ENCODE measurements around the gene ICA1.

Gene ICA1

GRCh38 chr7:8192897-8193296, 69.1 kb downstream of the ICA1 start:
- Histone ChIP-seq H3K27me3 (ENCODE audit: insufficient read depth, low read length) (no peaks in the 10 kb centered on the region), H3K4me1 (ENCODE audit: insufficient read depth, low read length) (peaks cover 18% of the 10 kb centered on the region), H3K9ac (ENCODE audit: low read depth, low read length) (no peak overlapping the region), H3K36me3 (ENCODE audit: insufficient read depth, low read length) (no peaks in the 10 kb centered on the region), H3K4me3 (ENCODE audit: low read length) (no peak overlapping the region), H3K9me3 (ENCODE audit: insufficient read depth, low read depth, low read length) (no peaks in the 10 kb centered on the region), H3K27ac (ENCODE audit: low read depth, low read length) (no peak overlapping the region)

GRCh38 chr7:8190119-8190895, 71.7 kb downstream of the ICA1 start:
- H3K9me3 ChIP-seq (ENCODE audit: insufficient read depth, low read depth, low read length) = no peaks in the 10 kb centered on the region

GRCh38 chr7:8189625-8190024, 72.3 kb downstream of the ICA1 start:
- Histone ChIP-seq H3K27ac (ENCODE audit: low read depth, low read length) (peak overlapping the region; percentile 2; the same call in 1 of the 2 replicates), H3K9ac (ENCODE audit: low read depth, low read length) (no peak overlapping the region), H3K36me3 (ENCODE audit: insufficient read depth, low read length) (no peaks in the 10 kb centered on the region), H3K27me3 (ENCODE audit: insufficient read depth, low read length) (no peaks in the 10 kb centered on the region), H3K4me1 (ENCODE audit: insufficient read depth, low read length) (peaks cover 24% of the 10 kb centered on the region), H3K4me3 (ENCODE audit: low read length) (no peak overlapping the region), H3K9me3 (ENCODE audit: insufficient read depth, low read depth, low read length) (no peaks in the 10 kb centered on the region)
- 56% methylated on average over 7 of the region's 7 CpGs for WGBS

More at GRCh38 chr7:8190119-8190895, 71.7 kb downstream of the ICA1 start:
- H3K27ac ChIP-seq (ENCODE audit: low read depth, low read length) = peak overlapping the region; percentile 2; the same call in 1 of the 2 replicates
- no peaks in the 10 kb centered on the region for H3K36me3 ChIP-seq (ENCODE audit: insufficient read depth, low read length)
- no peak overlapping the region for H3K9ac ChIP-seq (ENCODE audit: low read depth, low read length)
- H3K27me3 ChIP-seq (ENCODE audit: insufficient read depth, low read length) = no peaks in the 10 kb centered on the region
- 53% methylated on average over 2 of the region's 4 CpGs for WGBS
- peaks cover 24% of the 10 kb centered on the region for H3K4me1 ChIP-seq (ENCODE audit: insufficient read depth, low read length)
- H3K4me3 ChIP-seq (ENCODE audit: low read length) = no peak overlapping the region

GRCh38 chr7:8185926-8186683, 75.9 kb downstream of the ICA1 start:
- Histone ChIP-seq H3K27ac (ENCODE audit: low read depth, low read length) (no peak overlapping the region), H3K27me3 (ENCODE audit: insufficient read depth, low read length) (no peaks in the 10 kb centered on the region), H3K4me3 (ENCODE audit: low read length) (no peak overlapping the region), H3K36me3 (ENCODE audit: insufficient read depth, low read length) (no peaks in the 10 kb centered on the region), H3K9me3 (ENCODE audit: insufficient read depth, low read depth, low read length) (no peaks in the 10 kb centered on the region), H3K4me1 (ENCODE audit: insufficient read depth, low read length) (peaks cover 24% of the 10 kb centered on the region), H3K9ac (ENCODE audit: low read depth, low read length) (no peak overlapping the region)
- 48% methylated on average over 3 of the region's 4 CpGs for WGBS

GRCh38 chr7:8184221-8184620, 77.7 kb downstream of the ICA1 start:
- H3K36me3 ChIP-seq (ENCODE audit: insufficient read depth, low read length) = no peaks in the 10 kb centered on the region
- no peaks in the 10 kb centered on the region for H3K27me3 ChIP-seq (ENCODE audit: insufficient read depth, low read length)
- no peaks in the 10 kb centered on the region for H3K9me3 ChIP-seq (ENCODE audit: insufficient read depth, low read depth, low read length)
- H3K4me1 ChIP-seq (ENCODE audit: insufficient read depth, low read length) = peaks cover 12% of the 10 kb centered on the region
- H3K4me3 ChIP-seq (ENCODE audit: low read length) = no peak overlapping the region
- H3K27ac ChIP-seq (ENCODE audit: low read depth, low read length) = no peak overlapping the region
- 96% methylated on average over 1 of the region's 2 CpGs for WGBS
- no peak overlapping the region for H3K9ac ChIP-seq (ENCODE audit: low read depth, low read length)

GRCh38 chr7:8179486-8179885, 82.5 kb downstream of the ICA1 start:
- no peaks in the 10 kb centered on the region for H3K36me3 ChIP-seq (ENCODE audit: insufficient read depth, low read length)
- peaks cover 22% of the 10 kb centered on the region for H3K4me1 ChIP-seq (ENCODE audit: insufficient read depth, low read length)
- no peaks in the 10 kb centered on the region for H3K9me3 ChIP-seq (ENCODE audit: insufficient read depth, low read depth, low read length)
- 96% methylated on average over 5 of the region's 7 CpGs for WGBS
- no peak overlapping the region for H3K9ac ChIP-seq (ENCODE audit: low read depth, low read length)
- H3K4me3 ChIP-seq (ENCODE audit: low read length) = no peak overlapping the region
- no peaks in the 10 kb centered on the region for H3K27me3 ChIP-seq (ENCODE audit: insufficient read depth, low read length)
- H3K27ac ChIP-seq (ENCODE audit: low read depth, low read length) = no peak overlapping the region

GRCh38 chr7:8178353-8178752, 83.6 kb downstream of the ICA1 start:
- Histone ChIP-seq H3K4me3 (ENCODE audit: low read length) (no peak overlapping the region), H3K36me3 (ENCODE audit: insufficient read depth, low read length) (no peaks in the 10 kb centered on the region), H3K27ac (ENCODE audit: low read depth, low read length) (no peak overlapping the region), H3K27me3 (ENCODE audit: insufficient read depth, low read length) (no peaks in the 10 kb centered on the region), H3K9ac (ENCODE audit: low read depth, low read length) (no peak overlapping the region), H3K9me3 (ENCODE audit: insufficient read depth, low read depth, low read length) (no peaks in the 10 kb centered on the region), H3K4me1 (ENCODE audit: insufficient read depth, low read length) (peaks cover 28% of the 10 kb centered on the region)

- H3K27ac ChIP-seq (ENCODE audit: low read depth, low read length) = no peak overlapping the region
- 93% methylated on average over 2 of the region's 4 CpGs for WGBS
- no peak overlapping the region for H3K4me3 ChIP-seq (ENCODE audit: low read length)
- no peaks in the 10 kb centered on the region for H3K27me3 ChIP-seq (ENCODE audit: insufficient read depth, low read length)
- H3K4me1 ChIP-seq (ENCODE audit: insufficient read depth, low read length) = peaks cover 30% of the 10 kb centered on the region
- no peaks in the 10 kb centered on the region for H3K9me3 ChIP-seq (ENCODE audit: insufficient read depth, low read depth, low read length)
- H3K9ac ChIP-seq (ENCODE audit: low read depth, low read length) = no peak overlapping the region
- H3K36me3 ChIP-seq (ENCODE audit: insufficient read depth, low read length) = no peaks in the 10 kb centered on the region
Measured at GRCh38 chr7:8177109-8177933, 84.6 kb downstream of the ICA1 start.

GRCh38 chr7:8176370-8177081, 85.4 kb downstream of the ICA1 start:
- Histone ChIP-seq H3K9ac (ENCODE audit: low read depth, low read length) (no peak overlapping the region), H3K9me3 (ENCODE audit: insufficient read depth, low read depth, low read length) (no peaks in the 10 kb centered on the region), H3K36me3 (ENCODE audit: insufficient read depth, low read length) (no peaks in the 10 kb centered on the region), H3K27me3 (ENCODE audit: insufficient read depth, low read length) (no peaks in the 10 kb centered on the region), H3K27ac (ENCODE audit: low read depth, low read length) (no peak overlapping the region), H3K4me3 (ENCODE audit: low read length) (no peak overlapping the region), H3K4me1 (ENCODE audit: insufficient read depth, low read length) (peaks cover 30% of the 10 kb centered on the region)
- 82% methylated on average over 10 of the region's 10 CpGs for WGBS

GRCh38 chr7:8175929-8176369, 86.0 kb downstream of the ICA1 start:
- H3K4me1 ChIP-seq (ENCODE audit: insufficient read depth, low read length) = peaks cover 30% of the 10 kb centered on the region
- 84% methylated on average over 6 of the region's 6 CpGs for WGBS
- no peak overlapping the region for H3K9ac ChIP-seq (ENCODE audit: low read depth, low read length)
- no peak overlapping the region for H3K27ac ChIP-seq (ENCODE audit: low read depth, low read length)
- no peaks in the 10 kb centered on the region for H3K27me3 ChIP-seq (ENCODE audit: insufficient read depth, low read length)
- H3K9me3 ChIP-seq (ENCODE audit: insufficient read depth, low read depth, low read length) = no peaks in the 10 kb centered on the region
- no peaks in the 10 kb centered on the region for H3K36me3 ChIP-seq (ENCODE audit: insufficient read depth, low read length)
- no peak overlapping the region for H3K4me3 ChIP-seq (ENCODE audit: low read length)

All from HUES64 (cell line).